ENCODE data around the gene SRP14. TPM values are rescaled to one million over a fixed set of nuclear protein-coding genes. Genes with fewer than 3 reads are reported as not detected.

Gene SRP14
- total RNA-seq (2021; ENCODE audit: unreplicated experiment) (166 TPM), Bru-seq, nascent RNA (percentile 98 among the genes with signal in this experiment), BruChase-seq, experiment 1, labeled RNA remaining after a 2-hour chase (percentile 98 among the genes with signal in this experiment), BruChase-seq, experiment 2, labeled RNA remaining after a 6-hour chase (percentile 99 among the genes with signal in this experiment)
- 372 TPM for polyA plus RNA-seq (2012; ENCODE audit: insufficient read length)
- long read RNA-seq, transcript SRP14-201 (5 exons, 1,077 nt), result major isoform, 331 of 401 reads
- long read RNA-seq, transcript SRP14-204 (4 exons, 780 nt), result minor isoform, 15 of 401 reads
- long read RNA-seq, partial matches to known transcripts, result 1 of 401 reads
- long read RNA-seq, other reads (novel, unspliced or antisense), result 53 of 401 reads

DNA sequence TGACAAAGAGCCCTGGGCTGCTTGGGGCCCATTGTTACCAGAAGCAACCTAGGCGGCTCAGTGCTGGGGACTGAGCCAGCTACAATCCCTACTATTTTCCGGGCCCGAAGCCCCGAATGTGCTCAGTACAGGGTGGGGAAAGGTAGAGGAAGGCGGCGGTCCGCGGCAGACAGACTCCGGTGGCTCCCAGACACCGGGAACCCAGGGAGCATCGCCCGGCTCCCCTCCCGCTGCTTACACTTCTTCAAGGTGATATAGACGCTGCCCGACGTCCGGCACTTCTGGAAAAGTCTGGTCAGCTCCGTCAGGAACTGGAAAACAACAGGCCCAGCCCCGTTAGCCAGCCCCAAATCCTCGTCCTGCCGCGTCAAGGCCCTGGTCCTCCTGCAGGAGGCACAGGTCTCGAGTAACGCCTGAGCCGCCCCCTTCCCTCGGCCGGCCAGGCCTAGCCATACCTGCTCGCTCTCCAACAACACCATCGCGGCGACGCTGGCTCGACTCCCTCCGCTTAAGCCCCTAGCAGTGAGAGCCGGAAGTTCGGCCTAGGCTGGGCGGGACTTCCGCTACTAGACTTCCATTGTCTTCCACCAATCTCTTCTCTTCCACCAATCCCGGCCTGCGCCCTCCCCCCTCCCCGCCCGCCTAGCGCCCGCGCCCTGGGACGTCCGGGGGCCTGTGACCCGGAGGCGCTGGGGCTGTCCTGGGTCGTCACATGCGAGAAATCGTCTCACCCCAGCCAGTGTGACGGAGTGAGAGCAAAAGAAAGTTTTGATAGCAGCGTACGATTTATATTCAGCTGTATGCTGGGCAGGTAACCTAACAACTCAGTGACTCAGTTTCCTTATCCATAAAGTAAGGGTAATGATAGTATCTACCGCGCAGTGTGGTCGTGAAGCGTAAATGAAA is at the start of gene SRP14:
Gene SRP14, minus strand, starts transcription at position 544 of the 906 bp plus-strand sequence. Its CDS starts 65 bp downstream, at position 479.
- peak within 1 kb of the TSS; percentile 99 for H3K27ac ChIP-seq (ENCODE audit: low read length)
- H3K4me3 ChIP-seq (ENCODE audit: low read depth in 2 of 2, low read length in 2 of 2), result peak within 1 kb of the TSS; percentile 76 to 96
- intact Hi-C loops (cut with micrococcal nuclease; ENCODE audit: unreplicated experiment) (loop anchor here (10.0 kb wide), 1 partner anchor 254 kb away; the partner anchor contains the start of gene FSIP1), in situ Hi-C loops (cut with HindIII; ENCODE audit: low pct_unique_long_range_greater_than_20kb, low sequenced_read_pairs) (no loop called here)
- H3K9me3 ChIP-seq (ENCODE audit: control insufficient read depth, insufficient read depth, low read depth, low read length), result no peaks in the 10 kb centered on the region
- peaks cover 22% of the 10 kb centered on the region for H3K36me3 ChIP-seq (ENCODE audit: control insufficient read depth, insufficient read depth, low read length)
- DNase-seq (ENCODE audit: low read depth, low spot score) (peak; percentile 63), ATAC-seq (peak; percentile 99)
- ChIA-PET POLR2A (interaction anchor here (0.7 to 0.8 kb wide), 2 partner anchors 41 to 66 kb away, joined by 6 to 12 read pairs; no protein-coding TSS in a partner anchor), CTCF (no interaction called here)
- peaks cover 6% of the 10 kb centered on the region for H3K4me1 ChIP-seq (ENCODE audit: control insufficient read depth, insufficient read depth, low read length)
- TF ChIP-seq TCF7L2 (IDR thresholded peaks at IDR 0.05; ENCODE audit: low read depth, low read length), result no peak
- TF ChIP-seq SIN3A (IDR thresholded peaks at IDR 0.05; ENCODE audit: borderline replicate concordance, insufficient read depth, low read depth, low read length), result no peak
- TF ChIP-seq POLR2AphosphoS5 (IDR thresholded peaks at IDR 0.05; ENCODE audit: low read depth, low read length), result peak; percentile 79
- TF ChIP-seq, protein P1, sequence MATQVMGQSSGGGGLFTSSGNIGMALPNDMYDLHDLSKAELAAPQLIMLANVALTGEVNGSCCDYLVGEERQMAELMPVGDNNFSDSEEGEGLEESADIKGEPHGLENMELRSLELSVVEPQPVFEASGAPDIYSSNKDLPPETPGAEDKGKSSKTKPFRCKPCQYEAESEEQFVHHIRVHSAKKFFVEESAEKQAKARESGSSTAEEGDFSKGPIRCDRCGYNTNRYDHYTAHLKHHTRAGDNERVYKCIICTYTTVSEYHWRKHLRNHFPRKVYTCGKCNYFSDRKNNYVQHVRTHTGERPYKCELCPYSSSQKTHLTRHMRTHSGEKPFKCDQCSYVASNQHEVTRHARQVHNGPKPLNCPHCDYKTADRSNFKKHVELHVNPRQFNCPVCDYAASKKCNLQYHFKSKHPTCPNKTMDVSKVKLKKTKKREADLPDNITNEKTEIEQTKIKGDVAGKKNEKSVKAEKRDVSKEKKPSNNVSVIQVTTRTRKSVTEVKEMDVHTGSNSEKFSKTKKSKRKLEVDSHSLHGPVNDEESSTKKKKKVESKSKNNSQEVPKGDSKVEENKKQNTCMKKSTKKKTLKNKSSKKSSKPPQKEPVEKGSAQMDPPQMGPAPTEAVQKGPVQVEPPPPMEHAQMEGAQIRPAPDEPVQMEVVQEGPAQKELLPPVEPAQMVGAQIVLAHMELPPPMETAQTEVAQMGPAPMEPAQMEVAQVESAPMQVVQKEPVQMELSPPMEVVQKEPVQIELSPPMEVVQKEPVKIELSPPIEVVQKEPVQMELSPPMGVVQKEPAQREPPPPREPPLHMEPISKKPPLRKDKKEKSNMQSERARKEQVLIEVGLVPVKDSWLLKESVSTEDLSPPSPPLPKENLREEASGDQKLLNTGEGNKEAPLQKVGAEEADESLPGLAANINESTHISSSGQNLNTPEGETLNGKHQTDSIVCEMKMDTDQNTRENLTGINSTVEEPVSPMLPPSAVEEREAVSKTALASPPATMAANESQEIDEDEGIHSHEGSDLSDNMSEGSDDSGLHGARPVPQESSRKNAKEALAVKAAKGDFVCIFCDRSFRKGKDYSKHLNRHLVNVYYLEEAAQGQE (IDR thresholded peaks at IDR 0.05; ENCODE audit: insufficient read depth in 1 of 2, low read depth in 2 of 2, low read length in 1 of 2), result no peak
- no peak for TF ChIP-seq CTCF (IDR thresholded peaks at IDR 0.05)
- H3K27me3 ChIP-seq (ENCODE audit: control insufficient read depth, insufficient read depth, low read length), result no peaks in the 10 kb centered on the region
- no TSS peak for BruUV-seq (replicated peaks)

- H3K9me3 ChIP-seq (ENCODE audit: control insufficient read depth, insufficient read depth, low read depth, low read length), result no peaks in the 10 kb centered on the region
- TF ChIP-seq, protein P1 (IDR thresholded peaks at IDR 0.05; ENCODE audit: insufficient read depth in 1 of 2, low read depth in 2 of 2, low read length in 1 of 2), result no peak
- TF ChIP-seq SIN3A (IDR thresholded peaks at IDR 0.05; ENCODE audit: borderline replicate concordance, insufficient read depth, low read depth, low read length), result no peak
- TF ChIP-seq POLR2AphosphoS5 (IDR thresholded peaks at IDR 0.05; ENCODE audit: low read depth, low read length), result no peak
- no peak for TF ChIP-seq CTCF (IDR thresholded peaks at IDR 0.05)
- TF ChIP-seq TCF7L2 (IDR thresholded peaks at IDR 0.05; ENCODE audit: low read depth, low read length), result no peak
- intact Hi-C loops (cut with micrococcal nuclease; ENCODE audit: unreplicated experiment), result no loop called here
- H3K36me3 ChIP-seq (ENCODE audit: control insufficient read depth, insufficient read depth, low read length), result no peaks in the 10 kb centered on the region
- ChIA-PET CTCF (interaction anchor here (0.5 kb wide), 1 partner anchor 29 kb away, joined by 3 read pairs; no protein-coding TSS in a partner anchor), POLR2A (interaction anchor here (1.0 kb wide), 1 partner anchor 16 kb away, joined by 3 read pairs; no protein-coding TSS in a partner anchor)
- DNase-seq (ENCODE audit: low read depth, low spot score), result no peak
- no peaks in the 10 kb centered on the region for H3K27me3 ChIP-seq (ENCODE audit: control insufficient read depth, insufficient read depth, low read length)
- peak overlapping the region; percentile 14; the same call in 1 of the 2 replicates for H3K27ac ChIP-seq (ENCODE audit: low read length)
- ATAC-seq, result peak; percentile 15; the same call in 1 of the 2 replicates
- in situ Hi-C loops (cut with HindIII; ENCODE audit: low pct_unique_long_range_greater_than_20kb, low sequenced_read_pairs), result no loop called here
- no peak overlapping the region for H3K4me3 ChIP-seq (ENCODE audit: low read depth in 2 of 2, low read length in 2 of 2)
- no TSS peak for BruUV-seq (replicated peaks)
- peaks cover 21% of the 10 kb centered on the region for H3K4me1 ChIP-seq (ENCODE audit: control insufficient read depth, insufficient read depth, low read length)
These were observed 49.3 kb upstream of the SRP14 start for GRCh38 chr15:40087991-40088928.

All from Panc1 (cell line).